ENCODE results near the gene SLC6A6. TPM values are rescaled to one million over a fixed set of nuclear protein-coding genes. Genes with fewer than 3 reads are reported as not detected.
A peak's percentile ranks its signal among the peaks of the same experiment; 100 is the strongest.

Gene SLC6A6
- total RNA-seq, 1 donor from 2014 or later: 46.3 TPM

DNA sequence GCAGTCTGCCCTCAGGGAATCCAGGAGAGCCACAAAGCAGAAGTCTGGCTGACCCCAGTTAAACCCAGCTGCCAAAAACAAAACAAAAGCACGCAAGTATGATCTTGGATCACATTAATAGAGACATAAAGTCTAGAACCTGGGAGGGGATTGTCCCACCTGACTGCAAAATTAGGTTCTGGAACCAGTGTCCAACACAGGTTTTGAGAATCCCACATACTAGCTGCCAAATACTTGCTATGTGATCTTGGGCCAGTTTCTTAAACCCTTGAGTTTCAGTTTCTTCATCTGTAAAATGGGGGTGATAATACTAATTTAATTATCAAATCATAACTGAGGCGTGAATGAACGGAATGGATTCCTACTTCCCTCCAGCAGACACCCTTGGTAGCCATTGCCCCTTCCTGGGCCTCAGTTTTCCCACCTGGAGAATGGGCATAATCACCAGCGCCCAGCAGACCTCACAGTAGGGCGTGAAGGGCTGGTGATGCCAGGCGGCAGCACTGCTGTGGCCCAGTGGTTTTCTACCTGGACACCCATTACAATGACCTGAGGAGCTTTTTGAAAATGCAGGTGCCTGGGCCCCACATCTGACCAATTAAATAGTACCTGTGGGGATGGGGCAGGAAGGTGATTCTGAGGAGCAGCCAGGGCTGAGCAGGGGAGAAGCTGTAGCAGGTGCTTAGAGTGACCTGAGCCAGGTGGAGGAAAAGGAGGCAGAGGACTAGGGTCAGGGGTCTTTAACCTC lies 105.5 kb downstream of the SLC6A6 start:
- no peak for DNase-seq (ENCODE audit: low spot score)
- Mint-ChIP-seq H3K36me3 (ENCODE audit: low read depth, unreplicated experiment) (peaks cover 4% of the 10 kb centered on the region), H3K4me3 (ENCODE audit: unreplicated experiment) (no peak overlapping the region), H3K27me3 (ENCODE audit: unreplicated experiment) (peaks cover 5% of the 10 kb centered on the region), H3K9me3 (ENCODE audit: unreplicated experiment) (peaks cover 3% of the 10 kb centered on the region), H3K27ac (ENCODE audit: unreplicated experiment) (no peak overlapping the region), H3K4me1 (ENCODE audit: unreplicated experiment) (no peaks in the 10 kb centered on the region)
- TF ChIP-seq, protein P1, sequence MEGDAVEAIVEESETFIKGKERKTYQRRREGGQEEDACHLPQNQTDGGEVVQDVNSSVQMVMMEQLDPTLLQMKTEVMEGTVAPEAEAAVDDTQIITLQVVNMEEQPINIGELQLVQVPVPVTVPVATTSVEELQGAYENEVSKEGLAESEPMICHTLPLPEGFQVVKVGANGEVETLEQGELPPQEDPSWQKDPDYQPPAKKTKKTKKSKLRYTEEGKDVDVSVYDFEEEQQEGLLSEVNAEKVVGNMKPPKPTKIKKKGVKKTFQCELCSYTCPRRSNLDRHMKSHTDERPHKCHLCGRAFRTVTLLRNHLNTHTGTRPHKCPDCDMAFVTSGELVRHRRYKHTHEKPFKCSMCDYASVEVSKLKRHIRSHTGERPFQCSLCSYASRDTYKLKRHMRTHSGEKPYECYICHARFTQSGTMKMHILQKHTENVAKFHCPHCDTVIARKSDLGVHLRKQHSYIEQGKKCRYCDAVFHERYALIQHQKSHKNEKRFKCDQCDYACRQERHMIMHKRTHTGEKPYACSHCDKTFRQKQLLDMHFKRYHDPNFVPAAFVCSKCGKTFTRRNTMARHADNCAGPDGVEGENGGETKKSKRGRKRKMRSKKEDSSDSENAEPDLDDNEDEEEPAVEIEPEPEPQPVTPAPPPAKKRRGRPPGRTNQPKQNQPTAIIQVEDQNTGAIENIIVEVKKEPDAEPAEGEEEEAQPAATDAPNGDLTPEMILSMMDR (IDR thresholded peaks at IDR 0.05; ENCODE audit: unreplicated experiment): no peak

DNA sequence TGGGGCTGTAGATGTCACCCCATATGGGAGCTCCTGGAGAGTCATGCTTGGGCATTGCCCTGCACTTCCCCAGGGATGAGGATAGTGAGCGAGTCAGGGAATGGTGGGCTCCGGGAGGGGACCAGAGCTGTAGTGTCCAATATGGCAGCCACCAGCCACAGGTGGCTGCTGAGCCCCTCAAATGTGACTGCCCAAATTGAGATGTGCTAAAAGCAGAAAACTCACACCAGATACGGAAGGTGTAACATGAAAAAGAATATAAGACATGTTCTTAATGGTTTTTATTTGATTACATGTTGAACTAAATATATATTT lies 106.1 kb downstream of the SLC6A6 start:
- TF ChIP-seq, protein P1 (IDR thresholded peaks at IDR 0.05; ENCODE audit: unreplicated experiment): no peak
- H3K9me3 Mint-ChIP-seq (ENCODE audit: unreplicated experiment): no peaks in the 10 kb centered on the region
- no peak overlapping the region for H3K4me3 Mint-ChIP-seq (ENCODE audit: unreplicated experiment)
- peaks cover 6% of the 10 kb centered on the region for H3K27me3 Mint-ChIP-seq (ENCODE audit: unreplicated experiment)
- no peak overlapping the region for H3K27ac Mint-ChIP-seq (ENCODE audit: unreplicated experiment)
- no peaks in the 10 kb centered on the region for H3K36me3 Mint-ChIP-seq (ENCODE audit: low read depth, unreplicated experiment)
- DNase-seq (ENCODE audit: low spot score): no peak
- no peaks in the 10 kb centered on the region for H3K4me1 Mint-ChIP-seq (ENCODE audit: unreplicated experiment)

DNA sequence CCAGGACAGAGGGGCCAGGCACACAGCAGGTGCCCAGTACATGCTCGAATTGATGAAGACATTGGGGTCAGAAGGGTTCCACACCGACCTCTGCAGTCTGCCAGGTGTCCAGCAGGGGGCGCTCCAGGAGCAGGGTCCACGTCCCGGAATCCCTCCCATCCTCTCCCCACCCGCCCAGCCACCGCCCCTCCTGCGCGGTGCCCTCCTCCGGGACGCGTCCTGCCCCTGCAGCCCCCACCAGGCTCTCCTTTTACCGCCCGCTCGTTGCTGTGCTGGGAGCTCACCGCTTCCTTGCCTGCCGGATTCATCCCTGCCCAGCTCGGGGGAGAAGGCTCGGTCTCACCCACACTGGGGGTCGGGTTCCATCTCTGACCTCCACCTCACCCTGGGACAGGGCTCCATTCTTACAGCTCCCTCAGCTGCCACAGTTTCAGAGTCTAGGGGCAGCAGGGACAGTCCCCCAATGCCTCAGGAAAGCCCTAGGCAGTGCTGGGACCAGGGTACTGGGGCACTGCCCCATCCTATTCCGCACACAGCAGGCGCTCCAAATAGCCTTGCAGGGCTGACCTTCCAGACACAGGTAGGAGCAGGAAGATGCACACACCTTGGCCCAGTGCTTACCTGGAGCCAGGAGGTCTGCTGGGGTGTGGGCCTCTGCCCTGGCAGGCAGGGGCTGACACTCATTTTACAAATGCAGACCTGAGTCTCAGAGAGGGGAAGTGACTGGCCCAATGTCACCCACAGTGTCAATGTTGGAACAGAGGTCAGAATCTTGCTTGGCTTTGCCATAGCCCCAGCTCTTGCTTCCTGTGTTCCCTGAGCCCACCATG lies 106.8 kb downstream of the SLC6A6 start:
- no peaks in the 10 kb centered on the region for H3K9me3 Mint-ChIP-seq (ENCODE audit: unreplicated experiment)
- no peaks in the 10 kb centered on the region for H3K4me1 Mint-ChIP-seq (ENCODE audit: unreplicated experiment)
- H3K4me3 Mint-ChIP-seq (ENCODE audit: unreplicated experiment): peak overlapping the region; percentile 42
- H3K27me3 Mint-ChIP-seq (ENCODE audit: unreplicated experiment): peaks cover 6% of the 10 kb centered on the region
- H3K36me3 Mint-ChIP-seq (ENCODE audit: low read depth, unreplicated experiment): no peaks in the 10 kb centered on the region
- DNase-seq (ENCODE audit: low spot score): peak; percentile 85
- H3K27ac Mint-ChIP-seq (ENCODE audit: unreplicated experiment): no peak overlapping the region
- TF ChIP-seq, protein P1 (IDR thresholded peaks at IDR 0.05; ENCODE audit: unreplicated experiment): peak; percentile 98

DNA sequence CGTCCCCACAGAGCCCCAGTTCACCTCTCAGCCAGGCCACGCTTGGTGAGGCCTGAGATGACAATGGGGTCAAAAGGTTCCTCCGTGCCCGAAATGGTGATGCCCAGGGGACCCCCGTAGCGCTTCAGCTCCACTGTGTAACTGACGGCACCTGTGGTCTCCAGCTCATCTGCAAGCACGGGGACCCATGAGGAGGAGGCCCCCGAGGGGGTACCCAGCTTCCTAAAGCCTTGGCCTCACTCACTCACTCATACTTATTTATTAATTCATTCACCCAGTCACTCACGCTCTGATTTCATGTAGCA lies 107.3 kb downstream of the SLC6A6 start:
- H3K9me3 Mint-ChIP-seq (ENCODE audit: unreplicated experiment): no peaks in the 10 kb centered on the region
- H3K36me3 Mint-ChIP-seq (ENCODE audit: low read depth, unreplicated experiment): no peaks in the 10 kb centered on the region
- H3K27me3 Mint-ChIP-seq (ENCODE audit: unreplicated experiment): peaks cover 6% of the 10 kb centered on the region
- no peak for DNase-seq (ENCODE audit: low spot score)
- no peak overlapping the region for H3K4me3 Mint-ChIP-seq (ENCODE audit: unreplicated experiment)
- H3K27ac Mint-ChIP-seq (ENCODE audit: unreplicated experiment): no peak overlapping the region
- TF ChIP-seq, protein P1 (IDR thresholded peaks at IDR 0.05; ENCODE audit: unreplicated experiment): no peak
- no peaks in the 10 kb centered on the region for H3K4me1 Mint-ChIP-seq (ENCODE audit: unreplicated experiment)
